ENCODE data around the gene ALPK3. TPM values are rescaled to one million over a fixed set of nuclear protein-coding genes. Genes with fewer than 3 reads are reported as not detected.
A peak's percentile ranks its signal among the peaks of the same experiment; 100 is the strongest.

Gene ALPK3
- total RNA-seq, 1 experiment from 2014 or later: 16.5 TPM

DNA sequence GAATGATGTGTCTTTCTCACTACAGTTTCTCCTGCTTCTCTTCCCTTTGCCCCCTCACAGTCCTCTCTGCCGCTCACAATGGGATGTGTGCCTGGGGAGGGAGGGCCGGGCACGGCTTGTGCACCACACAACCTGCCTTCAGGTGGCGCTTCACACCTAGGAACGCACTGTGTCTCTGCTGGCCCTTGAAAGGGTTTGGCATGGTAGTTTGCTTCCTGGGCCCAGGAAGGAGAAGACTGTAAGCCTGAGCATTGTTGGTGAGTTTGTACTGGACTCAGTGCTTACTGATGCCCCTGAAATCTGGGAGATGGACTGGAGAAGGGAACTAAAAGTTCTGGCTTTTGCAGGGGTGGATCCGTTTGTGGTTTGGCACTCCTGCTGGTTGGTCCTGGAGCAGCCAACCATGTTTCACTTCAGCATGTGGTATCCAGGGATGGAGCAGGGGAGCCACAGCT is 9.2 kb downstream of the ALPK3 start:
- DNase-seq (ENCODE audit: low spot score) (peak; percentile 77), ATAC-seq (peak; percentile 93)
- 0 out of 2 replicates have a peak overlapping the region, but pooled peaks have one; percentile 47 for H3K27ac Mint-ChIP-seq
- POLR2A ChIA-PET: no interaction called here
- no peaks in the 10 kb centered on the region for H3K9me3 Mint-ChIP-seq
- CTCF ChIA-PET: interaction anchor here (1.0 to 1.7 kb wide), 4 partner anchors 8 to 167 kb away, joined by 3 to 6 read pairs (median 5); partner anchors contain the start of gene ALPK3
- TF ChIP-seq, protein P1, sequence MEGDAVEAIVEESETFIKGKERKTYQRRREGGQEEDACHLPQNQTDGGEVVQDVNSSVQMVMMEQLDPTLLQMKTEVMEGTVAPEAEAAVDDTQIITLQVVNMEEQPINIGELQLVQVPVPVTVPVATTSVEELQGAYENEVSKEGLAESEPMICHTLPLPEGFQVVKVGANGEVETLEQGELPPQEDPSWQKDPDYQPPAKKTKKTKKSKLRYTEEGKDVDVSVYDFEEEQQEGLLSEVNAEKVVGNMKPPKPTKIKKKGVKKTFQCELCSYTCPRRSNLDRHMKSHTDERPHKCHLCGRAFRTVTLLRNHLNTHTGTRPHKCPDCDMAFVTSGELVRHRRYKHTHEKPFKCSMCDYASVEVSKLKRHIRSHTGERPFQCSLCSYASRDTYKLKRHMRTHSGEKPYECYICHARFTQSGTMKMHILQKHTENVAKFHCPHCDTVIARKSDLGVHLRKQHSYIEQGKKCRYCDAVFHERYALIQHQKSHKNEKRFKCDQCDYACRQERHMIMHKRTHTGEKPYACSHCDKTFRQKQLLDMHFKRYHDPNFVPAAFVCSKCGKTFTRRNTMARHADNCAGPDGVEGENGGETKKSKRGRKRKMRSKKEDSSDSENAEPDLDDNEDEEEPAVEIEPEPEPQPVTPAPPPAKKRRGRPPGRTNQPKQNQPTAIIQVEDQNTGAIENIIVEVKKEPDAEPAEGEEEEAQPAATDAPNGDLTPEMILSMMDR (IDR thresholded peaks at IDR 0.05): 0 out of 2 replicates have a peak, but pooled peaks have one; percentile 33
- no peak for TF ChIP-seq ZNF138 (CRISPR knock-in tag; conservative IDR thresholded peaks at IDR 0.05)
- H3K27me3 Mint-ChIP-seq (ENCODE audit: low read depth): no peaks in the 10 kb centered on the region
- H3K4me3 Mint-ChIP-seq: no peak overlapping the region
- H3K4me1 Mint-ChIP-seq: peaks cover 35% of the 10 kb centered on the region
- peaks cover 6% of the 10 kb centered on the region; the same call in 1 of the 2 replicates for H3K36me3 Mint-ChIP-seq

DNA sequence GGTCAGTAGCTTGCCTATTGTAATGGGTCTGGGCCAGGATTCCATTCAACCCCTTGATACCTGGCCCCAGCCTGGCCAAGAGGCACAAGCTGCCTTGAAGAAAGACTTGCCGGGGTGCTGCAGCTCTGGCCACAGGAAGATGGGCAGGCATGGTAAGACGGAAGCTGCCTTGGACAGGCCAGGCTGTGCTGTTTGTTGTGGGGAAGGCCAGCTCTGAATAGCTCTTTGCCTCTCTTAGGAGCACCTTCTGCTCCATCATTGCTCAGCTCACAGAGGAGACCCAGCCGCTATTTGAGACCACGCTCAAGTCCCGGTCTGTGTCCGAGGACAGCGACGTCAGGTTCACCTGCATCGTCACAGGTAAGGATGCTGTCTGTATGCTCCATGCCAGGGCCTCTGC is 10.1 kb downstream of the ALPK3 start:
- TF ChIP-seq, protein P2, sequence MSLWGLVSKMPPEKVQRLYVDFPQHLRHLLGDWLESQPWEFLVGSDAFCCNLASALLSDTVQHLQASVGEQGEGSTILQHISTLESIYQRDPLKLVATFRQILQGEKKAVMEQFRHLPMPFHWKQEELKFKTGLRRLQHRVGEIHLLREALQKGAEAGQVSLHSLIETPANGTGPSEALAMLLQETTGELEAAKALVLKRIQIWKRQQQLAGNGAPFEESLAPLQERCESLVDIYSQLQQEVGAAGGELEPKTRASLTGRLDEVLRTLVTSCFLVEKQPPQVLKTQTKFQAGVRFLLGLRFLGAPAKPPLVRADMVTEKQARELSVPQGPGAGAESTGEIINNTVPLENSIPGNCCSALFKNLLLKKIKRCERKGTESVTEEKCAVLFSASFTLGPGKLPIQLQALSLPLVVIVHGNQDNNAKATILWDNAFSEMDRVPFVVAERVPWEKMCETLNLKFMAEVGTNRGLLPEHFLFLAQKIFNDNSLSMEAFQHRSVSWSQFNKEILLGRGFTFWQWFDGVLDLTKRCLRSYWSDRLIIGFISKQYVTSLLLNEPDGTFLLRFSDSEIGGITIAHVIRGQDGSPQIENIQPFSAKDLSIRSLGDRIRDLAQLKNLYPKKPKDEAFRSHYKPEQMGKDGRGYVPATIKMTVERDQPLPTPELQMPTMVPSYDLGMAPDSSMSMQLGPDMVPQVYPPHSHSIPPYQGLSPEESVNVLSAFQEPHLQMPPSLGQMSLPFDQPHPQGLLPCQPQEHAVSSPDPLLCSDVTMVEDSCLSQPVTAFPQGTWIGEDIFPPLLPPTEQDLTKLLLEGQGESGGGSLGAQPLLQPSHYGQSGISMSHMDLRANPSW (CRISPR knock-in tag; conservative IDR thresholded peaks at IDR 0.05; ENCODE audit: low read depth): no peak
- ChIA-PET POLR2A (no interaction called here), CTCF (interaction anchor here (1.6 to 1.7 kb wide), 2 partner anchors 51 to 101 kb away, joined by 6 to 8 read pairs; no protein-coding TSS in a partner anchor)
- no peaks in the 10 kb centered on the region for H3K9me3 Mint-ChIP-seq
- peaks cover 26% of the 10 kb centered on the region for H3K4me1 Mint-ChIP-seq
- no peak overlapping the region for H3K4me3 Mint-ChIP-seq
- peaks cover 6% of the 10 kb centered on the region; the same call in 1 of the 2 replicates for H3K36me3 Mint-ChIP-seq
- H3K27ac Mint-ChIP-seq: no peak overlapping the region
- no peak for DNase-seq (ENCODE audit: low spot score)
- no peak for ATAC-seq
- no peaks in the 10 kb centered on the region for H3K27me3 Mint-ChIP-seq (ENCODE audit: low read depth)

DNA sequence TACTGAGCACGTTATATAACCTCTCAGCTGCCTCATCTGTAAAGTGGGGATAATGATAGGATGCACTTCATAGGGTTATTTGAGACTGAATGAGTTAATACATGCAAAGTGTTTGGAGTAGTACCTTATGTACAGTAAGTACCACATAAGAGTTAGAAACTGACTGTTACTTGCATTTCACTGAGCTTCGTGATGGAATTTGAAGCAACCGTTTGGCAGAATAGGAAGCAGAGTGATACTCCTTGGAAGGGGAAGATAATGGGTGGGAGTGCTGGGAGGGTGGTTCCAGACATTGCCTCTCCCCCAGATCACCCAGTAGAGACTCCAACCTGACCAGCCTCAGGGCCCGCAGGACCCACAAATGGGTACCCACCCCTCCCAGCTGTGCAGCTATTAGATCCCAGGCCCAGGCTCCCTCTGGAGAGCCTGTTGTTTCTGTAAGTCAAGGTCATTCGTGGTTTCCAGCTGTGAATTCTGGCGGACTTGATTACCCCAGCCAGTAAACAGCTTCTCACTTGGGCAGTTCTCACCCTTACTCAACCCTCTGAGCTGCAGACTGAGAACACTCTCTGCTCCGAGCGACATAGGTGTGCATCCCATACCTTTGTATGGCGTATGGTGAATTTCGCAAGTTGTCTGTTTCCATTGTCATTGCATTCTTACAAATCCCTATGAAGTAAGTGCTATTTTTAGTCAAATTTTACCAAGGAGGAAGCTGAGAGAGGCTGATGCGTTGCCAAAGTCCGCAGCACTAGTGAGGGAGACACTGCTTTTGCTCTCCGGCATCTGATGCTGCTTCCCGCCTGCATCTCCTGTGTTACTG is 11.1 kb downstream of the ALPK3 start:
- H3K4me1 Mint-ChIP-seq: peaks cover 21% of the 10 kb centered on the region
- ChIA-PET CTCF (interaction anchor here (0.7 to 1.7 kb wide), 9 partner anchors 10 to 341 kb away, joined by 3 to 8 read pairs (median 3); no protein-coding TSS in a partner anchor), POLR2A (no interaction called here)
- no peak for DNase-seq (ENCODE audit: low spot score)
- H3K27ac Mint-ChIP-seq: no peak overlapping the region
- H3K4me3 Mint-ChIP-seq: no peak overlapping the region
- H3K27me3 Mint-ChIP-seq (ENCODE audit: low read depth): no peaks in the 10 kb centered on the region
- H3K36me3 Mint-ChIP-seq: peaks cover 6% of the 10 kb centered on the region; the same call in 1 of the 2 replicates
- no peaks in the 10 kb centered on the region for H3K9me3 Mint-ChIP-seq
- TF ChIP-seq JUN (CRISPR knock-in tag; IDR thresholded peaks at IDR 0.05): no peak
- TF ChIP-seq PRRX2 (CRISPR knock-in tag; IDR thresholded peaks at IDR 0.05): no peak
- ATAC-seq: no peak

DNA sequence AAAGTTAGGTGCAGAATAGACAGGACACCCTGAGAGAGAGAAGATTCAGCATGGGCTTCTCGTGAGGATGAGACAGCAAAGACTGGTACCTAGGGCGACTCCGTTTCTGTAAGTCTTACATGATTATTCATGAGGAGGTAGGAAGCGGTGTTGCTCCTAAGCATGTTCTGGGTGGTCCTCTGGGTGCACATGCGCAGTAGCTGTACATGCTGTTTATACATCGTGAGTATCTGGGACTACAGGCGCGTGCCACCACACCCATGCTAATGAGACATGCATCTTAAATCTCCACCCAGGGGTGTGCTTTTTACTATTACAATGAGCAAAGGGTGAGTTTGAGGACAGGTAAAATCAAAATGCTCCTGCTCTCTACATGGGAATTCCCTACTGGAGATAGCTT is 12.3 kb downstream of the ALPK3 start:
- POLR2A ChIA-PET: no interaction called here
- no peak overlapping the region for H3K4me3 Mint-ChIP-seq
- peaks cover 21% of the 10 kb centered on the region for H3K4me1 Mint-ChIP-seq
- no peaks in the 10 kb centered on the region for H3K9me3 Mint-ChIP-seq
- H3K27me3 Mint-ChIP-seq (ENCODE audit: low read depth): no peaks in the 10 kb centered on the region
- CTCF ChIA-PET: interaction anchor here (1.2 to 1.5 kb wide), 2 partner anchors 10 to 98 kb away, joined by 3 read pairs; no protein-coding TSS in a partner anchor
- H3K36me3 Mint-ChIP-seq: peaks cover 6% of the 10 kb centered on the region; the same call in 1 of the 2 replicates
- no peak for ATAC-seq
- TF ChIP-seq, protein P3, sequence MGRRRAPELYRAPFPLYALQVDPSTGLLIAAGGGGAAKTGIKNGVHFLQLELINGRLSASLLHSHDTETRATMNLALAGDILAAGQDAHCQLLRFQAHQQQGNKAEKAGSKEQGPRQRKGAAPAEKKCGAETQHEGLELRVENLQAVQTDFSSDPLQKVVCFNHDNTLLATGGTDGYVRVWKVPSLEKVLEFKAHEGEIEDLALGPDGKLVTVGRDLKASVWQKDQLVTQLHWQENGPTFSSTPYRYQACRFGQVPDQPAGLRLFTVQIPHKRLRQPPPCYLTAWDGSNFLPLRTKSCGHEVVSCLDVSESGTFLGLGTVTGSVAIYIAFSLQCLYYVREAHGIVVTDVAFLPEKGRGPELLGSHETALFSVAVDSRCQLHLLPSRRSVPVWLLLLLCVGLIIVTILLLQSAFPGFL (CRISPR knock-in tag; IDR thresholded peaks at IDR 0.05; ENCODE audit: borderline replicate concordance): no peak
- no peak for DNase-seq (ENCODE audit: low spot score)
- no peak overlapping the region for H3K27ac Mint-ChIP-seq

DNA sequence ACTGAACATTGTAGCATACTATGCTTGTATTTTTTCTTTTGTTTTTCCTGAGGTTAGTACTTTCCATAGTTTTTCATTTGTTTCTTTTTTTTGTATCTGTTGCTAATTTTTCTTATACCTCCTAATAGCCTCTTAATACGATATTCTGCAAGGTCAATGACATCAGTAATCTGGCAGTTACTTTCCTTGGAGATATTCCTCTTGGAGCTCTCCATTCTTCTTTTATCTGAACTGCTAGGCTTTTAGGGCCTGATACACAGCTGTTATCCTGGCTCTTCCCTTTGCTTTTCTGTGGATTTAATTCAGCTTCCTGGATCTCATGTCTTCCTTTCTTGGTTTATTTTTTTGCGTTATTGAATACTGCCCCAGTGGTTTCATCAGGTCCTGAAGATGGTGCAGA is 12.9 kb downstream of the ALPK3 start:
- Mint-ChIP-seq H3K27me3 (ENCODE audit: low read depth) (no peaks in the 10 kb centered on the region), H3K9me3 (no peaks in the 10 kb centered on the region), H3K36me3 (peaks cover 6% of the 10 kb centered on the region; the same call in 1 of the 2 replicates), H3K4me1 (peaks cover 21% of the 10 kb centered on the region), H3K27ac (no peak overlapping the region), H3K4me3 (no peak overlapping the region)
- CTCF ChIA-PET: no interaction called here
- ATAC-seq: no peak
- TF ChIP-seq ZNF416 (CRISPR knock-in tag; IDR thresholded peaks at IDR 0.05): no peak
- TF ChIP-seq, protein P4, sequence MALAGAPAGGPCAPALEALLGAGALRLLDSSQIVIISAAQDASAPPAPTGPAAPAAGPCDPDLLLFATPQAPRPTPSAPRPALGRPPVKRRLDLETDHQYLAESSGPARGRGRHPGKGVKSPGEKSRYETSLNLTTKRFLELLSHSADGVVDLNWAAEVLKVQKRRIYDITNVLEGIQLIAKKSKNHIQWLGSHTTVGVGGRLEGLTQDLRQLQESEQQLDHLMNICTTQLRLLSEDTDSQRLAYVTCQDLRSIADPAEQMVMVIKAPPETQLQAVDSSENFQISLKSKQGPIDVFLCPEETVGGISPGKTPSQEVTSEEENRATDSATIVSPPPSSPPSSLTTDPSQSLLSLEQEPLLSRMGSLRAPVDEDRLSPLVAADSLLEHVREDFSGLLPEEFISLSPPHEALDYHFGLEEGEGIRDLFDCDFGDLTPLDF (CRISPR knock-in tag; IDR thresholded peaks at IDR 0.05): no peak
- TF ChIP-seq JAZF1 (CRISPR knock-in tag; IDR thresholded peaks at IDR 0.05): no peak
- TF ChIP-seq KAT7 (CRISPR knock-in tag; IDR thresholded peaks at IDR 0.05; ENCODE audit: borderline replicate concordance): no peak
- TF ChIP-seq NFYB (CRISPR knock-in tag; conservative IDR thresholded peaks at IDR 0.05; ENCODE audit: low read depth): no peak
- TF ChIP-seq, protein P5, sequence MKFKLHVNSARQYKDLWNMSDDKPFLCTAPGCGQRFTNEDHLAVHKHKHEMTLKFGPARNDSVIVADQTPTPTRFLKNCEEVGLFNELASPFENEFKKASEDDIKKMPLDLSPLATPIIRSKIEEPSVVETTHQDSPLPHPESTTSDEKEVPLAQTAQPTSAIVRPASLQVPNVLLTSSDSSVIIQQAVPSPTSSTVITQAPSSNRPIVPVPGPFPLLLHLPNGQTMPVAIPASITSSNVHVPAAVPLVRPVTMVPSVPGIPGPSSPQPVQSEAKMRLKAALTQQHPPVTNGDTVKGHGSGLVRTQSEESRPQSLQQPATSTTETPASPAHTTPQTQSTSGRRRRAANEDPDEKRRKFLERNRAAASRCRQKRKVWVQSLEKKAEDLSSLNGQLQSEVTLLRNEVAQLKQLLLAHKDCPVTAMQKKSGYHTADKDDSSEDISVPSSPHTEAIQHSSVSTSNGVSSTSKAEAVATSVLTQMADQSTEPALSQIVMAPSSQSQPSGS (CRISPR knock-in tag; IDR thresholded peaks at IDR 0.05; ENCODE audit: borderline replicate concordance, low read depth): no peak
- POLR2A ChIA-PET: no interaction called here
- DNase-seq (ENCODE audit: low spot score): no peak
